ENCODE data around the gene GALNTL6. TPM values are rescaled to one million over a fixed set of nuclear protein-coding genes. Genes with fewer than 3 reads are reported as not detected.

Gene GALNTL6
- total RNA-seq, 1 donor from 2014 or later = not detected

DNA sequence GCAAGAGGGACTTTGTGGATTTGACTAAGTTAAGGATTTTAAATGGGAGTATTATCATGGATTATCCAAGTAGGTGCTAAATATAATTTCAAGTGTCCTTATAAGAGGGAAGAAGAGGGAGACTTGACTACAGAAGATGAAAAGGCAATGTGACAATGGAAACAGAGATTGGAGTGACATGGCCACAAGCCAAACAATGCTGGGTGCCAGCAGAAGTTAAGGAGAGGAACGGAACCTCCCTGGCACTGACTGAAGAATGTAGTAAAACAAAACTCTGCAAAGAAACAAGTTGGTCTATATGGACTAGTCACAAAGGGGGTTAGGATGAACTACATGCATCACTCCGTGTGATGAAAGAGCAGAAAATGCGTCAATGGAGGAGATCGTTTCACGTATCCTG, 959.6 kb downstream of the GALNTL6 start:
- intact Hi-C loops (cut with micrococcal nuclease) = no loop called here
- Histone ChIP-seq H3K4me1 (no peaks in the 10 kb centered on the region), H3K27me3 (ENCODE audit: low read depth) (no peaks in the 10 kb centered on the region), H3K4me3 (no peak overlapping the region), H3K27ac (replicated peaks) (no peak overlapping the region), H3K9me3 (replicated peaks) (no peaks in the 10 kb centered on the region), H3K36me3 (no peaks in the 10 kb centered on the region)
- TF ChIP-seq, protein P1, sequence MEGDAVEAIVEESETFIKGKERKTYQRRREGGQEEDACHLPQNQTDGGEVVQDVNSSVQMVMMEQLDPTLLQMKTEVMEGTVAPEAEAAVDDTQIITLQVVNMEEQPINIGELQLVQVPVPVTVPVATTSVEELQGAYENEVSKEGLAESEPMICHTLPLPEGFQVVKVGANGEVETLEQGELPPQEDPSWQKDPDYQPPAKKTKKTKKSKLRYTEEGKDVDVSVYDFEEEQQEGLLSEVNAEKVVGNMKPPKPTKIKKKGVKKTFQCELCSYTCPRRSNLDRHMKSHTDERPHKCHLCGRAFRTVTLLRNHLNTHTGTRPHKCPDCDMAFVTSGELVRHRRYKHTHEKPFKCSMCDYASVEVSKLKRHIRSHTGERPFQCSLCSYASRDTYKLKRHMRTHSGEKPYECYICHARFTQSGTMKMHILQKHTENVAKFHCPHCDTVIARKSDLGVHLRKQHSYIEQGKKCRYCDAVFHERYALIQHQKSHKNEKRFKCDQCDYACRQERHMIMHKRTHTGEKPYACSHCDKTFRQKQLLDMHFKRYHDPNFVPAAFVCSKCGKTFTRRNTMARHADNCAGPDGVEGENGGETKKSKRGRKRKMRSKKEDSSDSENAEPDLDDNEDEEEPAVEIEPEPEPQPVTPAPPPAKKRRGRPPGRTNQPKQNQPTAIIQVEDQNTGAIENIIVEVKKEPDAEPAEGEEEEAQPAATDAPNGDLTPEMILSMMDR (IDR thresholded peaks at IDR 0.05; ENCODE audit: borderline replicate concordance) = no peak
- no peak for DNase-seq

DNA sequence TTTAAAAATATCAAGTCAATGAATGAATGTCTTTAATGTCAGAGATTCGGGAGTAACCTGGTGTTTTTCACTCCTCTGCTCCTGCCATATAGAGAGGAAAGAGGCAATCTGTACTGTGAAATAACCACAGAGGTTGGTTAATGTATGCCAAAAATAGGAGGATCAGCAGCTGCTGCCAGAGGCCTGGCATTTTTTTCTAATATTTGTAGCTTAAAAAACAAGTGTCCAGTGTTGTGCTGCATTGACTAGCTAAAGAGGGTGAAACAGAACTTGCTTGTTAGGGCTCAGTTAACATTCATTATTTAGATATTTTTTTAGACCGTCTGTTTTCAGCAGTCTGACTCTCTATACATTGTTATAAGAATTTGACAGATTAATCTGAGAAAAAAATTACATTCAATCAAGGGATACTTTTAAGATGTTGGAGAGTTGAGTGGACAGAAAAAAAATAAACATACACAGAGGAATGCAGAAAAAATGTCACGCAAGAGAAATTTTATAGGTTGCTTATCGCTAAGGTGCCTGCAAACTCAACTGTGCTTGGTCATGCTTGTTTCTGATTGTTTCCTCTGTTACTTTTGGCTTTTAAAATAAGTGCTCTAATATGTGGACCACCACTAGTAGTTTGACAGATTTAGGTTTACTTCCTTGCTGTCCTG, 963.1 kb downstream of the GALNTL6 start:
- H3K9me3 ChIP-seq (replicated peaks) = no peaks in the 10 kb centered on the region
- TF ChIP-seq, protein P1 (IDR thresholded peaks at IDR 0.05; ENCODE audit: borderline replicate concordance) = no peak
- H3K36me3 ChIP-seq = no peaks in the 10 kb centered on the region
- no peaks in the 10 kb centered on the region for H3K27me3 ChIP-seq (ENCODE audit: low read depth)
- no peak overlapping the region for H3K4me3 ChIP-seq
- no peak overlapping the region for H3K27ac ChIP-seq (replicated peaks)
- no peaks in the 10 kb centered on the region for H3K4me1 ChIP-seq
- intact Hi-C loops (cut with micrococcal nuclease) = no loop called here
- DNase-seq = no peak

DNA sequence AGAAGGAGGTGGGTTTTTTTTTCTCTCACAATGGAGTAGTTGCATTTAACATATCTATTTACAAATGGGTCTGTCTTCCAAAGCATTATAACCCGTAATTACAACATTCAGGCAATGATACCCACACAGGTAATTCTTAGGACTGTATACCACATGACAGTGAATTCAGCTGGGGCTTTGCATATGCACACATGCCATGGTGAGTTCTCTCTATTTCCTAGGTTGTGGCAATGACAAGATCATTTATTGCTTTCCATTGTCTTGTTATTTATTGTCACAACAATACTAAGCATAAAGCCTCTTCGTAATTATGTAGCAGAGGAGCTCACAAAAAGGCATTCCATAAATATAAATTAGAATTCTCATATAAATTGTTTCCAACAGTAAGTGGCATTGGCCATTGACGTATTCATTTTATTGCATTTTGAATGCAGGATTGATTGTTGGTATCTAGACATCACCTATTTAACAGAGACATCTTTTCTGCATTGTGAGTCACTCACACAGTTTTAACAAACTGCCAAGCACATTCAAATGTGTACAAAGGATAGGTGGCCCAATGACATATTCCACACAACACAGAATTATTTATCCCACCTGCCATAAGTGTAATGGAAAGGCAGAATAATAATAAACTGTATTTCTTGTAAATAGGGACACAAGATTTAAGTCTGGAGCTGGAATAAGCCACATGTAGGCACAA, 964.7 kb downstream of the GALNTL6 start:
- Histone ChIP-seq H3K27ac (replicated peaks) (no peak overlapping the region), H3K36me3 (no peaks in the 10 kb centered on the region), H3K4me3 (no peak overlapping the region), H3K27me3 (ENCODE audit: low read depth) (no peaks in the 10 kb centered on the region), H3K9me3 (replicated peaks) (no peaks in the 10 kb centered on the region), H3K4me1 (no peaks in the 10 kb centered on the region)
- intact Hi-C loops (cut with micrococcal nuclease) = no loop called here
- no peak for DNase-seq
- TF ChIP-seq, protein P1 (IDR thresholded peaks at IDR 0.05; ENCODE audit: borderline replicate concordance) = no peak

DNA sequence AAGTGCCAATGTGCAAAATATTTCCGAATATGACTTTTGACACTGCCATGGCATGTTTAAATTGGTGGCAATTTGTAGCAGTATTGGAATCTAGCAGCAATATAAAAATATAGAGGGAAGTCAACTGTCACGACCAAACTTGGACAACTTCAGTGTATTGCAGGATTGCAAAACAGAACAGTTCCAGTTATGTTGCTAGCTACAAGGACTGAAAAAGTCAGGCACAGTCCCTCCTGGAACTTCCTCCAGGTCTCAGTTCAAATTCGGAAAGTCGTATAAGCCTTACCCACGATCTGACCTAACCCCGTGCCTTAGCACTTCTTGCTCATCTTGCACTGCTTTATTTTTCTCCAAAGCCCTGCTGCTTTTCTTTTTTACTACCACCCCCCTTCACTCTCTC, 965.4 kb downstream of the GALNTL6 start:
- Histone ChIP-seq H3K9me3 (replicated peaks) (no peaks in the 10 kb centered on the region), H3K36me3 (no peaks in the 10 kb centered on the region), H3K4me1 (no peaks in the 10 kb centered on the region), H3K27ac (replicated peaks) (no peak overlapping the region), H3K4me3 (no peak overlapping the region), H3K27me3 (ENCODE audit: low read depth) (no peaks in the 10 kb centered on the region)
- intact Hi-C loops (cut with micrococcal nuclease) = no loop called here
- DNase-seq = no peak
- TF ChIP-seq, protein P1 (IDR thresholded peaks at IDR 0.05; ENCODE audit: borderline replicate concordance) = no peak

DNA sequence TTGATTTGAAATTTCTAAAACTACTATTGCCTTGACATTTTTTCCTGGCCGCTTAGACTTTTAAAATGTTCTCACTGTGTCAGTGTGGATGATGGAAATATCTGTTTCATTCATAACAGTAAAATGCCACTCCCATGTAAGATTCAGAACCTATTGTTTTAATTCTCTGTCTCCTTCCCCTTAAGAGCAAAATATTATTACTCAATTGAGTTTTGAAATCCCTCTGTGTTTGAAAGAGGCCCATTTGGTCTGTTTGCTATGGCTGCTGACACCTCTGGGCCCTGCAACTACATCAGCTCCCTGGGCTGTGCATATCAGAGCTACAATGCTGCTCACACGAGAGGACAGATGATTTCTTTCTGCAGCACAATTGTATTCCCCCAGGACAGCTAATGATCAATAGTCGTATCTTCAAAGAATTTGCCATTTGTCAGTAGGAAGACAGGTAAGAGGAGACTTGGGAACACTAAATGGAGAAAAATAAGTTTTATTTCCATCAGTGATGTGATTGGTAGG, 967.4 kb downstream of the GALNTL6 start:
- no peak for DNase-seq
- no peak overlapping the region for H3K4me3 ChIP-seq
- intact Hi-C loops (cut with micrococcal nuclease) = no loop called here
- TF ChIP-seq, protein P1 (IDR thresholded peaks at IDR 0.05; ENCODE audit: borderline replicate concordance) = no peak
- H3K27me3 ChIP-seq (ENCODE audit: low read depth) = no peaks in the 10 kb centered on the region
- no peak overlapping the region for H3K27ac ChIP-seq (replicated peaks)
- no peaks in the 10 kb centered on the region for H3K36me3 ChIP-seq
- no peaks in the 10 kb centered on the region for H3K4me1 ChIP-seq
- H3K9me3 ChIP-seq (replicated peaks) = no peaks in the 10 kb centered on the region

Measured in left ventricle myocardium inferior (tissue), 1 donor.